Activated CD4-positive, alpha-beta T cell treated with anti-CD3 and anti-CD28 coated beads, Interleukin-10, Interleukin-2, amounts not matched to agents 100 ng/mL and 50 ng/mL, durations not matched to agents 16 hours and 8 hours (primary cell): ENCODE measurements around the gene FGL2.
"Not testable (repeated sequence)": the region's sequence is repeated elsewhere in the genome, so short reads cannot be mapped to it uniquely, and the experiment has no call there.

Experiments
- DNase-seq: peaks from one replicate; pipeline ENCODE4 v3.0.0-alpha.2; 2020

The FGL2 gene

GRCh38 chr7:77216181-77216845 lies 16.7 kb upstream of the FGL2 start:
- DNase-seq, result no peak

DNA sequence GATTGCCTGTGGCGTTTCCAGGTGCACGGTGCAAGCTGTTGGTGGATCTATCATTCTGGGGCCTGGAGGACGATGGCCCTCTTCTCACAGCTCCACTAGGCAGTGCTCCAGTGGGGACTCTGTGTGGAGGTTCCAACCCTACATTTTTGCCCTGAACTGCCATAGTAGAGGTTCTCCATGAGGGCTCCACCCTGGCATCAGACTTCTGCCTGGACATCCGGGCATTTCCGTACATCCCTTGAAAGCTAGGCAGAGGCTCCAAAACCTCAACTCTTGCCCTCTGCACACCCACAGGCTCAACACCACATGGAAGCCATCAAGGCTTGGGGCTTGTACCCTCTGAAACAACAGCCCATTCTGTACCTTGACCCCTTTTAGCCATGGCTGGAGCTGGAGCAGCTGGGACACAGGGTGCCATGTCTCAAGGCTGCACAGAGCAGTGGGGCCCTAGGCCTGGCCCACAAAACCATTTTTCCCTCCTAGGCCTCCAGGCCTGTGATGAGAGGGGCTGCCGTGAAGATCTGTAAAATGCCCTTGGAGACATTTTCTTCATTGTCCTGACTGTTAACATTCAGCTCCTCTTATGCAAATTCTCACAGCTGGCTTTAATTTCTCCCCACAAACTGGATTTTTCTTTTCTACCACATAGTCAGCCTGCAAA lies 10.0 kb upstream of the FGL2 start:
- DNase-seq, result no peak

DNA sequence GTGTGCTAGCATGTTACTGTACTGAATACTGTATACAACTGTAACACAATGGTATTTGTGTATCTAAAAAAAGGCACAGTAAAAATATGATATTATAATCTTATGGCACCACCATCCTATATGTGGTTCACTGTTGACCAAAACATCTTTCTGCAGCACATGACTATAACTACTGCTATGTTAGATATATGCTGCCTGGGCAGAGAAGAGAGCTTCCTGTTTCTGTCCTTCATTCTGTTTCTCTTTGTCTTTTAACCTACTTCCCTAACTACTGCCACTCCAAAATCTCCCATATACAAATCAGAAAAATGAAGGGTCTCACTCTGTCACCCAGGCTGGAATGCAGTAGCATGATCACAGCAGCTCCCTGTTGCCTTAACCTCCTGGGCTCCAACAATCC lies 8.8 kb upstream of the FGL2 start:
- DNase-seq, result no peak

- DNase-seq, result no peak
Measured at GRCh38 chr7:77205706-77206105, 6.1 kb upstream of the FGL2 start.

GRCh38 chr7:77202481-77202976 lies 2.9 kb upstream of the FGL2 start:
- peak; percentile 44 for DNase-seq

DNA sequence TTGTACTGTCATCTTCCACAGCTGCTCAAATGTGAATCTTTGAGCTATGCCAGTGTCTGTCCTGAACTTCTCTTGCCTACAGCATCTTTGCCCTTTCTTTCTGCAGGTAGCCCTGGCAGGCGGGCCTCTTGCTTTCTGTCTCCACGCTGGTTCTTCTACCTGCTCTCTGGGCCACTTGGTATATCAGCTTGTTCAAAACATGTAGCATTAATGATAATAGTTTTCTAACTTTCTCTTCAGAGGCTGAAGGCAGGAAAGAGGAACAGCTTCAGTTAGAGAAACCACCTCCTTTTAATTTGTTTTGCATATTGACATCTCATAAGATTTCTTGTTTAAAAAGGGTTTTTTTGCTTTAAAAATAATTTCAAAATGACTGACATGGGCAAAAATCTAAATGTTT lies 923 bp upstream of the FGL2 start:
- DNase-seq, result no peak

GRCh38 chr7:77197141-77197540 lies 2.5 kb downstream of the FGL2 start:
- DNase-seq, result no peak

GRCh38 chr7:77188731-77189437 lies 10.7 kb downstream of the FGL2 start:
- DNase-seq, result no peak

GRCh38 chr7:77185866-77186265 lies 13.8 kb downstream of the FGL2 start:
- DNase-seq, result no peak

DNA sequence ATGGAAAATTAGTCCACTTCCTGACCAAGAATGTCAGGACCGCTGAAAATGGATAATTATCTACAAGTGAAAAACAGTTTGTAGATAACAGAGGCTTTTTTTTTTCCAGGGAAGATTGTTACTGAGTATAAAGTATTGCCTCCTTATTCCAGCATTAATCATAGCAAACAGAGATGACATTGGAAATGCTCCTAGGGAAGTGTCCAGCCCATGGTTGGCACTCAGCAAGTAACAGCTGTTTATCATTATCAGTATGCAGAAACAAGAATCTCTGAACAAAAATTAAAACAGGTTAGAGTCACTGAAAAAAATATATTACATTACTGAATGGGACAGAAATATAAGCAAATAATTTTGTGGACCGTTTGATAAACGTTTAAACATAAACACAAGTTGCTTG lies 14.6 kb downstream of the FGL2 start:
- DNase-seq, result no peak

DNA sequence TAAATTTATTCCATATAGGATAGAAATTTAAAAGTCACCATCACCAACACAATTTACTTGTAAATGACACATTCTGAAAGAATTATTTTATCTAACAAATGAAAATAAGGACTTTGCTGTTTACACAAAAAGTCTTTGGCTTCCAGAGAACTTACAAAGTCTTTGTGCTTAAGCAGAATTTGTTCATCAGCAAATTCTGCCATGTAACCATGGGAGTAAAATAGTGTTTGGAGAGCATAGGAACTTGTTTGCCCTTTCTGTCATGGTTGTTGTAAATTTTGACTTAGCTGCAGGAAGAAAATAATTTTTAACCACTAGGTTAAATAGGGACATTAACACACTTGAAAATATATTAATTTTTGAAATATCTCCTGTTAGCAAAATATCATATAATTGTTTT lies 15.2 kb downstream of the FGL2 start:
- DNase-seq, result no peak

GRCh38 chr7:77182261-77182660 lies 17.4 kb downstream of the FGL2 start:
- DNase-seq, result no peak

DNA sequence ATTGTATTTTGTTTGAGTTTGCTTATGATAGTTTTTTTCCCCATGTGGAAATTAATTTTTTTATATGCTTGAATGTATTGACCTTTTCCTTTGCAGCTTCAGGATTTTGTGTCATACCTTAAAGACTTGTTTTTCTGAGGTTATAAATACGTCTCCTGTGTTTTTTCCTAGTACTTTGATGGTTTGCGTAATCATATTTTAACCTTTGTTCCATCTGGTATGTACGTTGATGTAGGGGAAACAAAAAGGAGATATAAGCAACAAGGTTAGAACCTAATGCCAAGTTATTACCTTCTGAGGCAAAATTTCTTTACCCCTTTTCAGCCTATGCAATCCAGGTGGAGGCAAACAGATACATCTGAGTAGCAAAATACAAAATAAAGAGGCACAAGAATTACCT lies 17.9 kb downstream of the FGL2 start:
- no peak for DNase-seq

GRCh38 chr7:77181015-77181595 lies 18.5 kb downstream of the FGL2 start:
- DNase-seq, result no peak

GRCh38 chr7:77178024-77178423 lies 21.6 kb downstream of the FGL2 start:
- not testable (repeated sequence) for DNase-seq

- not testable (repeated sequence) for DNase-seq
Measured at GRCh38 chr7:77177321-77177904, 22.2 kb downstream of the FGL2 start.

DNA sequence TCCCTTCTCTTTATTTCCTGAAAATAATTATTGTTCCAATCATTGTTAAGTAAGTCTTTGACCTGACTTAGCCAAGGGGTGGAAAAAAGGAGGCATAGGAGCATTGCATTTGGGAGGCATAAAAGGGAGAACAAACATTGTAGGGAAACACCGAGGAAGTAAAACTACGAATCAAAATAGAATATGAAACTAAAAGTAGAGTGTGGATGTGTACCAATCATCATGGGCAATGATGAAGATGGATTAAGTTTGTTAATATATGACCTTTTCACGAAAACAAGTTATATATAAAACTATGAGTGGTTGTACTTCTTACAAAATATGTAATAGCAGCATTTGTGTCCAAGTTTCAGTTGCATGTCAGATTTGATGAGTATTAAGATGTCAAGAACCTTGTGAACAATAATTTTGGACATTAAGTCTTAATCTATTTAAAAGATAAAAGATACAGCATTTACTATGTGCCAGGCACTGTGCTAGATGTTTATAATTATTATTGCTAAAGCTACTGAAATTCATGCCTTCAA lies 24.3 kb downstream of the FGL2 start:
- DNase-seq, result not testable (repeated sequence)

DNA sequence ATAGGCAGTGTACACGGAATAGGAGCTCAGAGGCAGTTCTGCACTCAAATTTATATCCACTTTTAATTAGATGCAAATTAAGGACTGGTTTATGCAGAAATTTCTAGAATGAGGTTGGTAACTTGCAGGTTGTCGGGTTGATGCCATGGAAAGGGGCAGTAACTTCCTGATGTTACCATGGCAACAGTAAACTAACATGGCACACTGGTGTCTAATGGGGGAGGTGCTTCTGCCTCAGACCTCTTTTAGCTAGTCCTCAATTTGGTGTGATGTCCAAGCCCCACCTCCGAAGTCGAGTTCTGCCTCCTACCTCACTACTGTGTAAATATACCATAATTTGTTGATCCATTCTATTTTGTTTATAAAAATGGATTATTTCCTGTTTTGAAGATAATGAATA lies 25.2 kb downstream of the FGL2 start:
- DNase-seq, result not testable (repeated sequence)

GRCh38 chr7:77172437-77173172 lies 27.0 kb downstream of the FGL2 start:
- not testable (repeated sequence) for DNase-seq

DNA sequence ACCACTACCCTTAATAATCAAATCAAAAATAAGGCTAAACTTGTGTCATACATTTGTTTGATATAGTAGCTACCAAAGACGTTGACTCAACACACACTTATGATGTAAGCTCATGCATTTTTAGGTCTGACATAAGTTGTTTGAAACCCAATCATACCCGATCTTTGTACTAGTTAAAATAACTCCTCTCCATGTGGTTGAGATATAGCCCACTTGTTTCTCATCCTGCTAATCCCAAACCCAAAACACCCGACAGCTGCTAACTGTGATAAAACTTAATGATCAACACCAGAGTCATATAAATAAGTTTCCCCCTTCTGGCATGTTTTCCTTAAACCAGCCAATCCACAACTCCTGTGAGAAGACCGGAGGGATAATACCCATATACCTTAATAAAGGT lies 28.5 kb downstream of the FGL2 start:
- DNase-seq, result not testable (repeated sequence)

DNA sequence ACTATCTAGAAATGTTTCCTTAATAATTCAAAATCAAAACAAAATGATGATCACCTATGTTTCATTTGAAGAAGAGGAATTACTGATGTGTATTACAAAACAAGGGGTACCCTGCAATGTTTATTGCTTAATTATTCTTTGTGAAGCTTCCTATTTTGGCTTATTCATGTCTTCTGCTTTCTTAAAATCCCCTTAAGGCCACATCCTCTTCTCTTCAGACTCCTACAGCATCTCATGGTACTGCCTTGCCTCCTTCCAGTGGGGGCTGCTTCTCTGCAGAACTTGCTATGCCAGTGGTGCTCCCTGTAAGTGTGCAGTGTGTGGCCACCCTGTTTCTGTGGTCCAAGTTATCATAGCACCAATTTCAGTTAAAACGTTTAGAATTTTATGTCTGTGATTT lies 42.2 kb downstream of the FGL2 start:
- peak; percentile 48 for DNase-seq

- DNase-seq, result not testable (repeated sequence)
Measured at GRCh38 chr7:77157034-77157433, 42.6 kb downstream of the FGL2 start.
